ENCODE measurements around the gene MEGF11. TPM values are rescaled to one million over a fixed set of nuclear protein-coding genes. Genes with fewer than 3 reads are reported as not detected.

The MEGF11 gene
- total RNA-seq, 1 experiment from 2014 or later: not detected

GRCh38 chr15:66153549-66154415, 99.8 kb downstream of the MEGF11 start:
- POLR2A ChIA-PET (ENCODE audit: unreplicated experiment): no interaction called here
- Histone ChIP-seq H3F3A (ENCODE audit: insufficient read depth, low read depth) (no peaks in the 10 kb centered on the region), H3K27ac (no peak overlapping the region), H3K27me3 (ENCODE audit: insufficient read depth, low read depth) (peaks cover 25% of the 10 kb centered on the region; the same call in 1 of the 2 replicates), H3K36me3 (ENCODE audit: low read depth) (no peaks in the 10 kb centered on the region), H2AFZ (no peak overlapping the region), H3K4me2 (no peak overlapping the region), H3K79me2 (ENCODE audit: low read depth) (no peaks in the 10 kb centered on the region), H3K4me1 (replicated peaks; ENCODE audit: insufficient read depth) (no peaks in the 10 kb centered on the region), H4K20me1 (ENCODE audit: insufficient read depth) (no peaks in the 10 kb centered on the region), H3K9me3 (ENCODE audit: insufficient read depth, low read depth) (no peaks in the 10 kb centered on the region), H3K9me2 (ENCODE audit: insufficient read depth) (no peaks in the 10 kb centered on the region), H3K4me3 (no peak overlapping the region)
- TF ChIP-seq, protein P1, sequence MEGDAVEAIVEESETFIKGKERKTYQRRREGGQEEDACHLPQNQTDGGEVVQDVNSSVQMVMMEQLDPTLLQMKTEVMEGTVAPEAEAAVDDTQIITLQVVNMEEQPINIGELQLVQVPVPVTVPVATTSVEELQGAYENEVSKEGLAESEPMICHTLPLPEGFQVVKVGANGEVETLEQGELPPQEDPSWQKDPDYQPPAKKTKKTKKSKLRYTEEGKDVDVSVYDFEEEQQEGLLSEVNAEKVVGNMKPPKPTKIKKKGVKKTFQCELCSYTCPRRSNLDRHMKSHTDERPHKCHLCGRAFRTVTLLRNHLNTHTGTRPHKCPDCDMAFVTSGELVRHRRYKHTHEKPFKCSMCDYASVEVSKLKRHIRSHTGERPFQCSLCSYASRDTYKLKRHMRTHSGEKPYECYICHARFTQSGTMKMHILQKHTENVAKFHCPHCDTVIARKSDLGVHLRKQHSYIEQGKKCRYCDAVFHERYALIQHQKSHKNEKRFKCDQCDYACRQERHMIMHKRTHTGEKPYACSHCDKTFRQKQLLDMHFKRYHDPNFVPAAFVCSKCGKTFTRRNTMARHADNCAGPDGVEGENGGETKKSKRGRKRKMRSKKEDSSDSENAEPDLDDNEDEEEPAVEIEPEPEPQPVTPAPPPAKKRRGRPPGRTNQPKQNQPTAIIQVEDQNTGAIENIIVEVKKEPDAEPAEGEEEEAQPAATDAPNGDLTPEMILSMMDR (conservative IDR thresholded peaks at IDR 0.05): no peak
- TF ChIP-seq EZH2 (IDR thresholded peaks at IDR 0.05; ENCODE audit: low read depth): no peak
- no TSS peak for BruUV-seq (replicated peaks)
- DNase-seq: no peak
- CTCF ChIA-PET: no interaction called here
- intact Hi-C loops (cut with micrococcal nuclease; ENCODE audit: unreplicated experiment): no loop called here

DNA sequence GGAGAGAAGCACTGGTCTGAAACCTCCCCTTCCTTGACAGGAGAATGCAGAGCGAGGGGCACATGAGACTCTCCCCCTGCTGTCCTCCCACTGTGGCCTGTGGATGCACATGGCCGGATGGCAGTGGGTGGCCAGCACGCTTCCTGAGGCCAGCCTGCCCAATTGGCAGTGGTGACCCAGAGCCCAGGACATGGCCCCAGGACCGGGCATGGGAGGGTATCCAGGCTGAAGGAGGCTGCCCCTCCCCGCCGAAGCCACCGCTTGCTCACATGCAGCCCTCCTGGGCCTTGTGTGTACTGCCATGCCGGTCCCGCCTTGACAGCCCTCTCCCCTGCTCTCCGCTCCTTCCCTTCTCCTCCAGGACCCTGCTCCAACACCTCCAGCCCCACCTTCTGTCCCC, 100.9 kb downstream of the MEGF11 start:
- ChIA-PET CTCF (no interaction called here), POLR2A (ENCODE audit: unreplicated experiment) (no interaction called here)
- BruUV-seq (replicated peaks): no TSS peak
- no peak overlapping the region for H3K27ac ChIP-seq
- H3K4me3 ChIP-seq: no peak overlapping the region
- H3K36me3 ChIP-seq (ENCODE audit: low read depth): no peaks in the 10 kb centered on the region
- H3K79me2 ChIP-seq (ENCODE audit: low read depth): no peaks in the 10 kb centered on the region
- peaks cover 25% of the 10 kb centered on the region; the same call in 1 of the 2 replicates for H3K27me3 ChIP-seq (ENCODE audit: insufficient read depth, low read depth)
- no peaks in the 10 kb centered on the region for H4K20me1 ChIP-seq (ENCODE audit: insufficient read depth)
- H3K4me2 ChIP-seq: no peak overlapping the region
- H3K9me2 ChIP-seq (ENCODE audit: insufficient read depth): no peaks in the 10 kb centered on the region
- intact Hi-C loops (cut with micrococcal nuclease; ENCODE audit: unreplicated experiment): no loop called here
- no peak for DNase-seq
- TF ChIP-seq, protein P1 (conservative IDR thresholded peaks at IDR 0.05): no peak
- no peak for TF ChIP-seq EZH2 (IDR thresholded peaks at IDR 0.05; ENCODE audit: low read depth)
- no peaks in the 10 kb centered on the region for H3K9me3 ChIP-seq (ENCODE audit: insufficient read depth, low read depth)
- no peaks in the 10 kb centered on the region for H3F3A ChIP-seq (ENCODE audit: insufficient read depth, low read depth)
- H2AFZ ChIP-seq: no peak overlapping the region
- H3K4me1 ChIP-seq (replicated peaks; ENCODE audit: insufficient read depth): no peaks in the 10 kb centered on the region

DNA sequence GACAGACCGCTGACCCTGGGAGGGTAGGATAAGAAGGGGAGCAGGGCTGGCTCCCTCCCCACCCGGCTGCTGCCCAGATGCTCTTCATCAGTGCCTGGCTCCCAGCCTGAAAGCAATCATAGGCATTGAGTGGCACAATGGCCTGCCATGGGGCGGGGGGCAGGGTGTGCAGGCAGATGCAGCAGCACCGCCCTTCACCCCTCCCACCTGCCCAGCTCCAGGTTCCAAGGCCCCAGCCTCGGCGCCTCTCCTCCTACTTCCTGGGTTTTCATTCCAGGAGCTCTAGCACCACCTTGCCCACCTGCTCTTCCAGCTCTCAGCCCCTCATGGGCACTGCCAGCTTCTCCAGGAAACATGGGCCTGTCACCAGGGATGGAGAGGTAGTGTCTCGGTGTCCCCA, 101.7 kb downstream of the MEGF11 start:
- Histone ChIP-seq H3K36me3 (ENCODE audit: low read depth) (no peaks in the 10 kb centered on the region), H3K9me3 (ENCODE audit: insufficient read depth, low read depth) (no peaks in the 10 kb centered on the region), H3K4me3 (no peak overlapping the region), H3K9me2 (ENCODE audit: insufficient read depth) (no peaks in the 10 kb centered on the region), H2AFZ (no peak overlapping the region), H3F3A (ENCODE audit: insufficient read depth, low read depth) (no peaks in the 10 kb centered on the region), H3K79me2 (ENCODE audit: low read depth) (no peaks in the 10 kb centered on the region), H3K4me1 (replicated peaks; ENCODE audit: insufficient read depth) (no peaks in the 10 kb centered on the region), H3K27me3 (ENCODE audit: insufficient read depth, low read depth) (peaks cover 25% of the 10 kb centered on the region), H4K20me1 (ENCODE audit: insufficient read depth) (no peaks in the 10 kb centered on the region), H3K27ac (no peak overlapping the region), H3K4me2 (no peak overlapping the region)
- TF ChIP-seq, protein P1 (conservative IDR thresholded peaks at IDR 0.05): no peak
- TF ChIP-seq EZH2 (IDR thresholded peaks at IDR 0.05; ENCODE audit: low read depth): no peak
- intact Hi-C loops (cut with micrococcal nuclease; ENCODE audit: unreplicated experiment): no loop called here
- peak in 1 of 2 experiments; percentile 7 for DNase-seq
- no TSS peak for BruUV-seq (replicated peaks)
- ChIA-PET POLR2A (ENCODE audit: unreplicated experiment) (no interaction called here), CTCF (no interaction called here)
